Testis (tissue), 2 donors: ENCODE results near the gene ZNF558.

Experiments
- POLR2A ChIP-seq: fragments of 450-650 bp; IDR thresholded peaks from one replicate; pipeline ENCODE4 v1.6.1; 2017; ENCODE audit warnings: antibody characterized with exemption, mild to moderate bottlenecking, moderate library complexity
- TF ChIP-seq, protein P1 (sequence below), 3 experiments: fragments of 450-650 bp in 2 of 3; fragments of 200-600 bp in 1 of 3; sonication (generic) in 1 of 3; IDR thresholded peaks; one replicate each; pipeline ENCODE4 v1.5.1; 2016 to 2019; ENCODE audit warnings: antibody characterized with exemption in 3 of 3, mild to moderate bottlenecking in 2 of 3, moderate library complexity in 1 of 3

DNA sequence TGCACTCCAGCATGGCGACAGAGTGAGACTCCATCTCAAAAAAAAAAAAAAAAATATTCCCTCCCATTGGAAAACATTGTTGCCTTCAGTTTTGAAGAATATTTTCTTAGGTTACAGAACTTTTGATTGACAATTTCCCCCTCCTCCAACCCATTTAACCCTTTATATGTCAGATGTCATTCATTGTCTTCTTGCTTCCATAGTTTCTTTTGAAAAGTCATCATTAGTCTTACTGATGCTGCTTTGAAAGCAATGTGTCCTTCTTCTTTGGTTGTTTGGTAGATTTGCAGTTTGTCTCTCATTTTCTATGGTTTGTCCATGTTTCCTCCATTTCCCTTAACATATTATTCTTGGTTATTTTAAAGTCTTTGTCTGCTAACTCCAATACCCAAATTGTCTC is 25.4 kb downstream of the ZNF558 start:
- TF ChIP-seq, protein P1, sequence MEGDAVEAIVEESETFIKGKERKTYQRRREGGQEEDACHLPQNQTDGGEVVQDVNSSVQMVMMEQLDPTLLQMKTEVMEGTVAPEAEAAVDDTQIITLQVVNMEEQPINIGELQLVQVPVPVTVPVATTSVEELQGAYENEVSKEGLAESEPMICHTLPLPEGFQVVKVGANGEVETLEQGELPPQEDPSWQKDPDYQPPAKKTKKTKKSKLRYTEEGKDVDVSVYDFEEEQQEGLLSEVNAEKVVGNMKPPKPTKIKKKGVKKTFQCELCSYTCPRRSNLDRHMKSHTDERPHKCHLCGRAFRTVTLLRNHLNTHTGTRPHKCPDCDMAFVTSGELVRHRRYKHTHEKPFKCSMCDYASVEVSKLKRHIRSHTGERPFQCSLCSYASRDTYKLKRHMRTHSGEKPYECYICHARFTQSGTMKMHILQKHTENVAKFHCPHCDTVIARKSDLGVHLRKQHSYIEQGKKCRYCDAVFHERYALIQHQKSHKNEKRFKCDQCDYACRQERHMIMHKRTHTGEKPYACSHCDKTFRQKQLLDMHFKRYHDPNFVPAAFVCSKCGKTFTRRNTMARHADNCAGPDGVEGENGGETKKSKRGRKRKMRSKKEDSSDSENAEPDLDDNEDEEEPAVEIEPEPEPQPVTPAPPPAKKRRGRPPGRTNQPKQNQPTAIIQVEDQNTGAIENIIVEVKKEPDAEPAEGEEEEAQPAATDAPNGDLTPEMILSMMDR (IDR thresholded peaks at IDR 0.05), result no peak
- TF ChIP-seq POLR2A, result no peak
